Panc1 (cell line): ENCODE measurements around the gene TPD52L1. TPM values are rescaled to one million over a fixed set of nuclear protein-coding genes. Genes with fewer than 3 reads are reported as not detected.
A peak's percentile ranks its signal among the peaks of the same experiment; 100 is the strongest.

ENCODE experiments used
- ATAC-seq: fragments of 200-7000 bp; cut with Tn5 transposase; 2 replicates; pipeline ENCODE4 v1.9.1; 2020; ENCODE audit warnings: mild to moderate bottlenecking, moderate library complexity
- BruUV-seq: library from RNA; stranded (reverse); fragments of 400-500 nt; replicated peaks from 2 replicates; lab custom pipeline; 2021; lab: Mats Ljungman, UMichigan
- CTCF ChIA-PET: fragments of 300-600 bp; sonication (Branson Sonifier 250); formaldehyde crosslinking; loops from one replicate; lab custom pipeline; 2022; ENCODE audit warnings: antibody characterized with exemption; lab: Charles Lee
- POLR2A ChIA-PET: fragments of 300-600 bp; sonication (Branson Sonifier 250); formaldehyde crosslinking; loops from one replicate; lab custom pipeline; 2022; ENCODE audit warnings: antibody characterized with exemption; lab: Charles Lee
- DNase-seq: peaks from one replicate; pipeline ENCODE4 v3.0.0-alpha.2; 2010; ENCODE audit warnings: low read depth, low spot score
- H3K27ac ChIP-seq: 2 replicates; pipeline ENCODE4 v1.5.1; 2011; ENCODE audit warnings: mild to moderate bottlenecking, low read length, inconsistent platforms
- H3K27me3 ChIP-seq: fragments of 200-500 bp; sonication (Bioruptor generic); 2 replicates; pipeline ENCODE4 v1.6.0; 2014; ENCODE audit warnings: low read length, inconsistent platforms; ENCODE audit not compliant: control insufficient read depth, insufficient read depth
- H3K36me3 ChIP-seq: fragments of 200-500 bp; sonication (Bioruptor generic); 2 replicates; pipeline ENCODE4 v1.5.1; 2014; ENCODE audit warnings: inconsistent platforms, mild to moderate bottlenecking, low read length, moderate library complexity; ENCODE audit not compliant: control insufficient read depth, insufficient read depth
- H3K4me1 ChIP-seq: 2 replicates; pipeline ENCODE4 v1.5.1; 2011; ENCODE audit warnings: inconsistent platforms, mild to moderate bottlenecking, low read length, moderate library complexity; ENCODE audit not compliant: control insufficient read depth, insufficient read depth
- H3K4me3 ChIP-seq, 2 experiments: 2 replicates each; pipeline ENCODE4 v1.5.1; 2011 to 2012; ENCODE audit warnings: low read depth in 2 of 2, low read length in 2 of 2, mild to moderate bottlenecking in 2 of 2, inconsistent platforms in 1 of 2, moderate library complexity in 1 of 2
- H3K9me3 ChIP-seq: fragments of 200-500 bp; sonication (Bioruptor generic); 2 replicates; pipeline ENCODE4 v1.5.1; 2014; ENCODE audit warnings: low read depth, mild to moderate bottlenecking, inconsistent platforms, low read length, moderate library complexity; ENCODE audit not compliant: control insufficient read depth, insufficient read depth
- CTCF ChIP-seq: fragments of 450-650 bp; IDR thresholded peaks from 2 replicates; pipeline ENCODE4 v1.5.1; 2017; ENCODE audit warnings: mild to moderate bottlenecking
- POLR2AphosphoS5 ChIP-seq: IDR thresholded peaks from 2 replicates; pipeline ENCODE4 v1.6.1; 2012; ENCODE audit warnings: mild to moderate bottlenecking, low read depth, low read length, moderate library complexity
- REST ChIP-seq, 2 experiments: IDR thresholded peaks; 2 replicates each; pipeline ENCODE4 v1.6.1; 2011 to 2012; ENCODE audit warnings: low read depth in 2 of 2, control low read depth in 1 of 2, low read length in 1 of 2, mild to moderate bottlenecking in 1 of 2, moderate library complexity in 1 of 2; ENCODE audit not compliant: insufficient read depth in 1 of 2
- SIN3A ChIP-seq: IDR thresholded peaks from 2 replicates; pipeline ENCODE4 v1.6.1; 2012; ENCODE audit warnings: low read depth, mild to moderate bottlenecking, low read length, moderate library complexity, borderline replicate concordance; ENCODE audit not compliant: insufficient read depth
- TCF7L2 ChIP-seq: IDR thresholded peaks from 2 replicates; pipeline ENCODE4 v1.6.1; 2011; ENCODE audit warnings: mild to moderate bottlenecking, low read depth, low read length, inconsistent platforms
- in situ Hi-C: cut with HindIII; loops from 2 replicates; pipeline ENCODE4 v1.10.0; 2016; ENCODE audit warnings: low sequenced_read_pairs, low pct_unique_long_range_greater_than_20kb
- intact Hi-C: fragments of 100-400 bp; cut with micrococcal nuclease; formaldehyde crosslinking; loops from one replicate; pipeline ENCODE4 v1.10.0; 2022; ENCODE audit not compliant: unreplicated experiment
- total RNA-seq: library from RNA; stranded (reverse); gene quantifications from one replicate; pipeline ENCODE4 v1.2.1, GENCODE V29; 2021; ENCODE audit not compliant: unreplicated experiment

TPD52L1 gene
- total RNA-seq, 1 experiment from 2014 or later = 2.9 TPM

- in situ Hi-C loops (no loop called here), intact Hi-C loops (no loop called here)
- DNase-seq (no peak), ATAC-seq (no peak)
- Histone ChIP-seq H3K27me3 (no peaks in the 10 kb centered on the region), H3K27ac (no peak overlapping the region), H3K36me3 (peaks cover 10% of the 10 kb centered on the region), H3K4me1 (no peaks in the 10 kb centered on the region), H3K9me3 (no peaks in the 10 kb centered on the region), H3K4me3 (no peak overlapping the region)
- BruUV-seq = no TSS peak
- TF ChIP-seq POLR2AphosphoS5 (no peak), TCF7L2 (no peak), CTCF (no peak)
- ChIA-PET CTCF (no interaction called here), POLR2A (no interaction called here)
Measured at GRCh38 chr6:125271486-125272159, 118.0 kb downstream of the TPD52L1 start.

GRCh38 chr6:125273251-125273650 lies 119.7 kb downstream of the TPD52L1 start:
- Histone ChIP-seq H3K4me3 (no peak overlapping the region), H3K36me3 (peaks cover 13% of the 10 kb centered on the region), H3K27me3 (no peaks in the 10 kb centered on the region), H3K9me3 (no peaks in the 10 kb centered on the region), H3K4me1 (no peaks in the 10 kb centered on the region), H3K27ac (no peak overlapping the region)
- DNase-seq (no peak), ATAC-seq (no peak)
- intact Hi-C loops (no loop called here), in situ Hi-C loops (no loop called here)
- ChIA-PET POLR2A (no interaction called here), CTCF (no interaction called here)
- TF ChIP-seq REST (IDR thresholded peaks at IDR 0.05; ENCODE audit: insufficient read depth in 1 of 2, low read depth in 2 of 2, low read length in 1 of 2) (no peak), SIN3A (no peak)
- BruUV-seq = no TSS peak

GRCh38 chr6:125273965-125274364 lies 120.4 kb downstream of the TPD52L1 start:
- BruUV-seq = no TSS peak
- ATAC-seq (peak; percentile 41; the same call in 1 of the 2 replicates), DNase-seq (no peak)
- intact Hi-C loops = no loop called here
- ChIA-PET CTCF (no interaction called here), POLR2A (no interaction called here)
- H3K27me3 ChIP-seq = no peaks in the 10 kb centered on the region
- in situ Hi-C loops = no loop called here
- no peak overlapping the region for H3K4me3 ChIP-seq
- TF ChIP-seq TCF7L2 = no peak
- no peak for TF ChIP-seq REST (IDR thresholded peaks at IDR 0.05; ENCODE audit: insufficient read depth in 1 of 2, low read depth in 2 of 2, low read length in 1 of 2)
- TF ChIP-seq POLR2AphosphoS5 = no peak
- no peak for TF ChIP-seq SIN3A
- H3K36me3 ChIP-seq = peaks cover 13% of the 10 kb centered on the region
- H3K27ac ChIP-seq = no peak overlapping the region
- no peaks in the 10 kb centered on the region for H3K4me1 ChIP-seq
- H3K9me3 ChIP-seq = no peaks in the 10 kb centered on the region
